HEK293 (cell line): ENCODE measurements around the gene FILIP1.

Experiments
- CTCF ChIA-PET: fragments of 350-600 bp; formaldehyde crosslinking; extraction: SDS; loops from one replicate; lab custom pipeline; 2021; ENCODE audit warnings: antibody characterized with exemption; lab: Yijun Ruan, JAX
- POLR2A ChIA-PET: fragments of 300-600 bp; formaldehyde crosslinking; extraction: SDS; loops from one replicate; lab custom pipeline; 2020; ENCODE audit warnings: antibody characterized with exemption, inconsistent platforms; lab: Yijun Ruan, JAX
- H3K27ac ChIP-seq: fragments of 200-500 bp; sonication (Bioruptor generic); 2 replicates; pipeline ENCODE4 v1.5.1; 2014; ENCODE audit warnings: low read depth, low read length, control low read depth, inconsistent platforms; ENCODE audit errors: extremely low read depth
- H3K36me3 ChIP-seq, 2 experiments: fragments of 200-500 bp in 1 of 2; sonication (Bioruptor generic) in 1 of 2; 1 replicate in 1 of 2; 2 replicates in 1 of 2; pipeline ENCODE4 v1.5.1; 2014 to 2017; ENCODE audit warnings: inconsistent platforms in 2 of 2, low read length in 2 of 2; ENCODE audit not compliant: control insufficient read depth in 2 of 2, insufficient read depth in 1 of 2
- H3K4me1 ChIP-seq: fragments of 200-500 bp; sonication (Bioruptor generic); 2 replicates; pipeline ENCODE4 v1.5.1; 2014; ENCODE audit warnings: mild to moderate bottlenecking, low read length, inconsistent platforms; ENCODE audit not compliant: control insufficient read depth, insufficient read depth
- H3K4me3 ChIP-seq: 2 replicates; pipeline ENCODE4 v1.5.1; 2011; ENCODE audit warnings: low read depth, mild to moderate bottlenecking, control low read depth, low read length, moderate library complexity
- H3K9me3 ChIP-seq: fragments of 200-500 bp; sonication (Bioruptor generic); 2 replicates; pipeline ENCODE4 v1.5.1; 2014; ENCODE audit warnings: low read depth, low read length, inconsistent platforms; ENCODE audit not compliant: control insufficient read depth, insufficient read depth
- KLF8 ChIP-seq: fragments of 450-650 bp; formaldehyde crosslinking; IDR thresholded peaks from 2 replicates; pipeline ENCODE4 v1.5.1; 2016; ENCODE audit warnings: missing biosample characterization, missing genetic modification characterization
- MYNN ChIP-seq: fragments of 450-650 bp; formaldehyde crosslinking; IDR thresholded peaks from 2 replicates; pipeline ENCODE4 v1.5.1; 2016; ENCODE audit warnings: missing biosample characterization, missing genetic modification characterization, borderline replicate concordance
- PRDM2 ChIP-seq: fragments of 450-650 bp; formaldehyde crosslinking; IDR thresholded peaks from 2 replicates; pipeline ENCODE4 v1.5.1; 2016; ENCODE audit warnings: missing biosample characterization, missing genetic modification characterization, borderline replicate concordance
- PRDM6 ChIP-seq: fragments of 450-650 bp; formaldehyde crosslinking; IDR thresholded peaks from 2 replicates; pipeline ENCODE4 v1.5.1; 2017; ENCODE audit warnings: missing biosample characterization, missing genetic modification characterization
- SP7 ChIP-seq: fragments of 450-650 bp; formaldehyde crosslinking; IDR thresholded peaks from 2 replicates; pipeline ENCODE4 v1.5.1; 2016; ENCODE audit warnings: missing biosample characterization, missing genetic modification characterization
- YY2 ChIP-seq: fragments of 450-650 bp; formaldehyde crosslinking; IDR thresholded peaks from 2 replicates; pipeline ENCODE4 v1.5.1; 2016; ENCODE audit warnings: missing biosample characterization, missing genetic modification characterization
- ZBTB26 ChIP-seq: fragments of 450-650 bp; formaldehyde crosslinking; optimal IDR thresholded peaks from 2 replicates; pipeline ENCODE3; 2016; ENCODE audit warnings: missing biosample characterization, mild to moderate bottlenecking, missing genetic modification characterization
- ZNF19 ChIP-seq: fragments of 450-650 bp; formaldehyde crosslinking; IDR thresholded peaks from 2 replicates; pipeline ENCODE4; 2016; ENCODE audit warnings: missing biosample characterization, missing genetic modification characterization, low read depth
- ZNF239 ChIP-seq: fragments of 450-650 bp; formaldehyde crosslinking; IDR thresholded peaks from 2 replicates; pipeline ENCODE4 v1.5.1; 2016; ENCODE audit warnings: missing biosample characterization, missing genetic modification characterization
- ZNF248 ChIP-seq: fragments of 450-650 bp; formaldehyde crosslinking; IDR thresholded peaks from 2 replicates; pipeline ENCODE4 v1.5.1; 2017; ENCODE audit warnings: missing biosample characterization, missing genetic modification characterization
- ZNF266 ChIP-seq: fragments of 450-650 bp; formaldehyde crosslinking; IDR thresholded peaks from 2 replicates; pipeline ENCODE4 v1.5.1; 2016; ENCODE audit warnings: missing biosample characterization, missing genetic modification characterization, low read depth
- ZNF362 ChIP-seq: fragments of 450-650 bp; formaldehyde crosslinking; IDR thresholded peaks from 2 replicates; pipeline ENCODE4 v1.5.1; 2016; ENCODE audit warnings: missing biosample characterization, missing genetic modification characterization
- ZNF394 ChIP-seq: fragments of 450-650 bp; formaldehyde crosslinking; IDR thresholded peaks from 2 replicates; pipeline ENCODE4 v1.5.1; 2016; ENCODE audit warnings: missing biosample characterization, missing genetic modification characterization, mild to moderate bottlenecking, moderate library complexity, borderline replicate concordance
- ZNF423 ChIP-seq: fragments of 450-650 bp; formaldehyde crosslinking; IDR thresholded peaks from 2 replicates; pipeline ENCODE4 v1.5.1; 2016; ENCODE audit warnings: missing biosample characterization, missing genetic modification characterization
- ZNF433 ChIP-seq: fragments of 450-650 bp; formaldehyde crosslinking; IDR thresholded peaks from 2 replicates; pipeline ENCODE4 v1.5.1; 2016; ENCODE audit warnings: missing biosample characterization, missing genetic modification characterization, low read depth
- ZNF449 ChIP-seq: fragments of 450-650 bp; formaldehyde crosslinking; IDR thresholded peaks from 2 replicates; pipeline ENCODE4 v1.5.1; 2017; ENCODE audit warnings: missing biosample characterization, mild to moderate bottlenecking, missing genetic modification characterization, moderate library complexity
- ZNF521 ChIP-seq: fragments of 450-650 bp; formaldehyde crosslinking; IDR thresholded peaks from 2 replicates; pipeline ENCODE4 v1.5.1; 2017; ENCODE audit warnings: missing biosample characterization, mild to moderate bottlenecking, missing genetic modification characterization
- ZNF548 ChIP-seq: fragments of 450-650 bp; formaldehyde crosslinking; IDR thresholded peaks from 2 replicates; pipeline ENCODE4 v1.5.1; 2016; ENCODE audit warnings: missing biosample characterization, missing genetic modification characterization
- ZNF558 ChIP-seq: fragments of 450-650 bp; formaldehyde crosslinking; IDR thresholded peaks from 2 replicates; pipeline ENCODE4 v1.5.1; 2016; ENCODE audit warnings: missing biosample characterization, missing genetic modification characterization
- ZNF561 ChIP-seq: fragments of 450-650 bp; IDR thresholded peaks from 2 replicates; pipeline ENCODE4 v1.5.1; 2018; ENCODE audit warnings: missing biosample characterization, missing genetic modification characterization, borderline replicate concordance
- ZNF624 ChIP-seq: fragments of 450-650 bp; formaldehyde crosslinking; IDR thresholded peaks from 2 replicates; pipeline ENCODE4 v1.5.1; 2017; ENCODE audit warnings: missing biosample characterization, missing genetic modification characterization
- ZNF76 ChIP-seq: fragments of 450-650 bp; formaldehyde crosslinking; IDR thresholded peaks from 2 replicates; pipeline ENCODE4; 2016; ENCODE audit warnings: low read depth, missing biosample characterization, missing genetic modification characterization, borderline replicate concordance
- ZNF777 ChIP-seq: fragments of 450-650 bp; formaldehyde crosslinking; IDR thresholded peaks from 2 replicates; pipeline ENCODE4 v1.5.1; 2017; ENCODE audit warnings: missing biosample characterization, missing genetic modification characterization, borderline replicate concordance
- ZSCAN5A ChIP-seq: fragments of 450-650 bp; formaldehyde crosslinking; IDR thresholded peaks from 2 replicates; pipeline ENCODE4 v1.5.1; 2016; ENCODE audit warnings: missing biosample characterization, missing genetic modification characterization

The FILIP1 gene

GRCh38 chr6:75403563-75404080 is 90.0 kb downstream of the FILIP1 start (continued):
- TF ChIP-seq ZBTB26 (no peak), ZNF558 (tag by site-specific recombination) (no peak), ZNF76 (no peak), ZNF561 (tag by site-specific recombination) (no peak), ZNF521 (tag by site-specific recombination) (no peak), ZNF548 (tag by site-specific recombination) (no peak), ZNF19 (tag by site-specific recombination) (no peak)
- TF ChIP-seq, all 188 proteins: peak for 0

- CTCF ChIA-PET: interaction anchor here (1.3 to 1.7 kb wide), 2 partner anchors 11 to 34 kb away, joined by 4 read pairs; no protein-coding TSS in a partner anchor
- TF ChIP-seq KLF8 (tag by site-specific recombination) (no peak), ZNF449 (tag by site-specific recombination) (no peak), ZNF239 (tag by site-specific recombination) (no peak), PRDM2 (tag by site-specific recombination) (no peak), ZNF423 (tag by site-specific recombination) (no peak), ZNF394 (tag by site-specific recombination) (peak; percentile 46; the same call in 1 of the 2 replicates), MYNN (tag by site-specific recombination) (0 out of 2 replicates have a peak, but pooled peaks have one; percentile 26), ZNF433 (tag by site-specific recombination) (no peak), ZSCAN5A (tag by site-specific recombination) (no peak), PRDM6 (tag by site-specific recombination) (no peak), YY2 (tag by site-specific recombination) (no peak), ZNF362 (peak; percentile 34; the same call in 1 of the 2 replicates), SP7 (tag by site-specific recombination) (peak; percentile 61; the same call in 1 of the 2 replicates), ZNF266 (tag by site-specific recombination) (no peak), ZNF777 (tag by site-specific recombination) (no peak), ZNF624 (tag by site-specific recombination) (no peak), ZNF248 (tag by site-specific recombination) (no peak)
Measured at GRCh38 chr6:75402296-75402695, 91.3 kb downstream of the FILIP1 start.

More at GRCh38 chr6:75402296-75402695, 91.3 kb downstream of the FILIP1 start:
- H3K27ac ChIP-seq: no peak overlapping the region
- H3K9me3 ChIP-seq: no peaks in the 10 kb centered on the region
- POLR2A ChIA-PET: interaction anchor here (1.0 kb wide), 1 partner anchor 122 kb away, joined by 3 read pairs; no protein-coding TSS in a partner anchor
- peaks cover 12% of the 10 kb centered on the region for H3K4me1 ChIP-seq
- no peak overlapping the region for H3K4me3 ChIP-seq
- no peaks in the 10 kb centered on the region for H3K36me3 ChIP-seq
